HepG2 (cell line): ENCODE measurements around the gene RPL3. TPM values are rescaled to one million over a fixed set of nuclear protein-coding genes. Genes with fewer than 3 reads are reported as not detected.

Experiments used
- ARID5B ChIP-seq: IDR thresholded peaks from 2 replicates; pipeline ENCODE4 v1.4.0; 2020; ENCODE audit warnings: mild to moderate bottlenecking, missing genetic modification reagents
- ASH2L ChIP-seq: fragments of 300-600, 200-600 bp; sonication (generic); IDR thresholded peaks from 2 replicates; pipeline ENCODE4 v1.7.0; 2017; ENCODE audit warnings: low read depth, mild to moderate bottlenecking, moderate library complexity, mixed read lengths, low read length; ENCODE audit not compliant: insufficient read length
- ATF7-NPFF ChIP-seq: sonication (generic); formaldehyde crosslinking; IDR thresholded peaks from 2 replicates; pipeline ENCODE4 v1.8.1; 2023; ENCODE audit warnings: mild to moderate bottlenecking, low read depth, missing genetic modification reagents, moderate library complexity
- CEBPZ ChIP-seq: IDR thresholded peaks from 2 replicates; pipeline ENCODE4 v1.6.1; 2012; ENCODE audit warnings: low read length, improper control_type of control experiment
- DNMT3B ChIP-seq: conservative IDR thresholded peaks from 2 replicates; pipeline ENCODE4 v1.6.1; 2016; ENCODE audit warnings: missing biosample characterization, control low read depth
- GABPB1 ChIP-seq: IDR thresholded peaks from 2 replicates; pipeline ENCODE4 v1.6.1; 2016; ENCODE audit warnings: mild to moderate bottlenecking, missing genetic modification reagents, moderate library complexity, missing compliant biosample characterization
- IKZF4 ChIP-seq: sonication (generic); formaldehyde crosslinking; IDR thresholded peaks from 2 replicates; pipeline ENCODE4 v1.5.1; 2020; ENCODE audit warnings: borderline replicate concordance, mild to moderate bottlenecking, low read depth, missing genetic modification reagents; ENCODE audit errors: not compliant biosample characterization
- MYC ChIP-seq: sonication (generic); formaldehyde crosslinking; IDR thresholded peaks from 2 replicates; pipeline ENCODE4 v1.9.0; 2021; ENCODE audit warnings: missing genetic modification reagents, borderline replicate concordance
- PAXIP1 ChIP-seq: sonication (generic); formaldehyde crosslinking; conservative IDR thresholded peaks from 2 replicates; pipeline ENCODE4 v1.4.0; 2020; ENCODE audit warnings: mild to moderate bottlenecking, missing genetic modification reagents, moderate library complexity
- SRY ChIP-seq: sonication (generic); formaldehyde crosslinking; IDR thresholded peaks from 2 replicates; pipeline ENCODE4 v1.8.0; 2022; ENCODE audit warnings: mild to moderate bottlenecking, missing genetic modification reagents
- TFDP2 ChIP-seq: sonication (generic); formaldehyde crosslinking; IDR thresholded peaks from 2 replicates; pipeline ENCODE4 v1.4.0; 2020; ENCODE audit warnings: missing genetic modification reagents
- XBP1 ChIP-seq: sonication (generic); formaldehyde crosslinking; IDR thresholded peaks from 2 replicates; pipeline ENCODE4 v1.5.0; 2020; ENCODE audit warnings: missing genetic modification reagents
- ZNF121 ChIP-seq: sonication (generic); formaldehyde crosslinking; IDR thresholded peaks from 2 replicates; pipeline ENCODE4 v1.5.0; 2020; ENCODE audit warnings: mild to moderate bottlenecking, missing genetic modification reagents
- ZNF337 ChIP-seq: sonication (generic); formaldehyde crosslinking; IDR thresholded peaks from 2 replicates; pipeline ENCODE4 v1.5.1; 2020; ENCODE audit warnings: missing genetic modification reagents, low read depth, mild to moderate bottlenecking, borderline replicate concordance
- ZNF572 ChIP-seq: sonication (generic); formaldehyde crosslinking; IDR thresholded peaks from 2 replicates; pipeline ENCODE4 v1.5.1; 2020; ENCODE audit warnings: mild to moderate bottlenecking, missing genetic modification reagents
- polyA plus RNA-seq, 8 experiments: library from polyadenylated mRNA; depleted of rRNA in 3 of 8; stranded (reverse) in 7 of 8; unstranded in 1 of 8; fragments of >200 nt; fragmentation: Illumina TruSeq in 4 of 8; extraction: Trizol in 4 of 8; gene quantifications; 2 replicates each; pipeline versions ENCODE4 v1.2.1 to v1.2.3, GENCODE V29; 2011 to 2016; ENCODE audit warnings: low read depth in 4 of 8, missing spikeins in 1 of 8, mixed read lengths in 1 of 8; ENCODE audit not compliant: insufficient read depth in 1 of 8
- total RNA-seq, 5 experiments: library from RNA; depleted of rRNA; stranded (reverse); fragments of >200 nt; fragmentation: Illumina TruSeq; extraction: Trizol; gene quantifications; 2 replicates each; pipeline ENCODE4 v1.2.3, GENCODE V29; 2016; ENCODE audit warnings: low read depth in 1 of 5

The RPL3 gene
- total and polyA plus RNA-seq, 2 of the 13 experiments (the other 11 are each of a cell fraction or from before 2014, with no cell fraction given): 1,051 to 3,279 TPM

GRCh38 chr22:39283322-39284141 is 35.9 kb downstream of the RPL3 start (continued):
- TF ChIP-seq ARID5B: peak; percentile 88
- peak; percentile 87 for TF ChIP-seq GABPB1 (CRISPR knock-in tag)
- TF ChIP-seq PAXIP1 (CRISPR knock-in tag): peak; percentile 87
- TF ChIP-seq MYC (CRISPR knock-in tag): peak; percentile 92
- TF ChIP-seq ZNF337: peak; percentile 41; the same call in 1 of the 2 replicates
- no peak for TF ChIP-seq CEBPZ
- peak; percentile 81 for TF ChIP-seq ZNF121 (CRISPR knock-in tag)
- TF ChIP-seq SRY (CRISPR knock-in tag): no peak; the same call in 1 of the 2 replicates
- no peak for TF ChIP-seq XBP1 (CRISPR knock-in tag)
- TF ChIP-seq TFDP2 (CRISPR knock-in tag): no peak; the same call in 1 of the 2 replicates
- no peak for TF ChIP-seq IKZF4 (CRISPR knock-in tag)
- TF ChIP-seq DNMT3B: no peak
- no peak for TF ChIP-seq ASH2L
- TF ChIP-seq ZNF572 (CRISPR knock-in tag): no peak
- 0 out of 2 replicates have a peak, but pooled peaks have one; percentile 22 for TF ChIP-seq ATF7-NPFF (CRISPR knock-in tag)
